Activated gamma-delta T cell treated with Interleukin-2 at 50 U/mL for 16 hours (primary cell): ENCODE data around the gene NDST4.
"Not testable (repeated sequence)": the region's sequence is repeated elsewhere in the genome, so short reads cannot be mapped to it uniquely, and the experiment has no call there.

Experiments used
- DNase-seq: peaks from one replicate; pipeline ENCODE4 v3.0.0-alpha.2; 2020

The NDST4 gene

GRCh38 chr4:115053313-115053712 is 60.1 kb downstream of the NDST4 start:
- no peak for DNase-seq

GRCh38 chr4:115042496-115042895 is 70.9 kb downstream of the NDST4 start:
- no peak for DNase-seq

GRCh38 chr4:115030281-115030680 is 83.1 kb downstream of the NDST4 start:
- no peak for DNase-seq

- no peak for DNase-seq
These were observed 84.6 kb downstream of the NDST4 start for GRCh38 chr4:115028682-115029410.

- no peak for DNase-seq
These were observed 113.5 kb downstream of the NDST4 start for GRCh38 chr4:114999880-115000279.

GRCh38 chr4:114998316-114998715 is 115.1 kb downstream of the NDST4 start:
- DNase-seq = no peak

- DNase-seq = no peak
These were observed 115.7 kb downstream of the NDST4 start for GRCh38 chr4:114997576-114998247.

- no peak for DNase-seq
These were observed 127.3 kb downstream of the NDST4 start for GRCh38 chr4:114986133-114986532.

- DNase-seq = no peak
These were observed 132.3 kb downstream of the NDST4 start for GRCh38 chr4:114980932-114981708.

GRCh38 chr4:114980399-114980798 is 133.0 kb downstream of the NDST4 start:
- not testable (repeated sequence) for DNase-seq

GRCh38 chr4:114976901-114977300 is 136.5 kb downstream of the NDST4 start:
- no peak for DNase-seq

- no peak for DNase-seq
These were observed 149.4 kb downstream of the NDST4 start for GRCh38 chr4:114964026-114964425.

GRCh38 chr4:114945616-114946015 is 167.8 kb downstream of the NDST4 start:
- DNase-seq = no peak

- no peak for DNase-seq
These were observed 171.9 kb downstream of the NDST4 start for GRCh38 chr4:114941503-114941902.

- no peak for DNase-seq
These were observed 185.5 kb downstream of the NDST4 start for GRCh38 chr4:114927881-114928280.

- no peak for DNase-seq
These were observed 186.8 kb downstream of the NDST4 start for GRCh38 chr4:114926583-114926982.

- no peak for DNase-seq
These were observed 189.1 kb downstream of the NDST4 start for GRCh38 chr4:114924311-114924710.

GRCh38 chr4:114922592-114922933 is 190.9 kb downstream of the NDST4 start:
- no peak for DNase-seq

GRCh38 chr4:114921790-114922591 is 191.4 kb downstream of the NDST4 start:
- no peak for DNase-seq

- DNase-seq = no peak
These were observed 192.2 kb downstream of the NDST4 start for GRCh38 chr4:114921191-114921590.

- no peak for DNase-seq
These were observed 202.3 kb downstream of the NDST4 start for GRCh38 chr4:114911111-114911510.

GRCh38 chr4:114907568-114907967 is 205.9 kb downstream of the NDST4 start:
- no peak for DNase-seq

- no peak for DNase-seq
These were observed 208.4 kb downstream of the NDST4 start for GRCh38 chr4:114905017-114905416.
